GM13977 (cell line): ENCODE results near the gene CST9L.

Experiments used
- DNase-seq: peaks from one replicate; pipeline ENCODE4 v3.0.0; 2012; ENCODE audit warnings: low spot score
- in situ Hi-C: fragments of 300-500 bp; cut with MboI; formaldehyde crosslinking; loops from one replicate; pipeline ENCODE4 v1.12.0; 2022; ENCODE audit warnings: low sequenced_read_pairs, low pct_unique_long_range_greater_than_20kb, mixed read lengths, inconsistent platforms; ENCODE audit not compliant: unreplicated experiment
- TF ChIP-seq, protein P1 (sequence below): IDR thresholded peaks from 2 replicates; pipeline ENCODE4 v1.5.1; 2012; ENCODE audit warnings: mild to moderate bottlenecking, control low read depth; ENCODE audit not compliant: insufficient read depth; ENCODE audit errors: extremely low read depth, missing control alignments

The CST9L gene

DNA sequence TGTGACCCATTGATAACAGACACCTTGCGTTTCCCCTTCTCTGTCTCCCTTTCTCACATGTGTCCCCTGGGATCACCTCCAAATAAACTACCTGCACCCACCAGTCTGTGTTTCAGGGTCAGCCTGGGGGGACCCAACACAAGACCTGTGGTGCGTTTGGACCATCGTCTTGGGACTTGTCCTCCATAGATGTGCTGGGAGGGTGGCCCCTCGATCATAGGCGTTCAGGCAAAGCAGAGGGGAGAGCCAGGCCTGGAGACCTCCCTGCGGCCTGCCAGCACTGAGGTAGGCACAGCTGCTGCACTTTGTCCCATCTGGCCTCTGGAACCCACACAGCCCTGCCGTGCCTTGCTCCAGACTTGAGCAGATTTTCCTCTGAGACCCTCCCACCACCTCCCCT lies 19.3 kb upstream of the CST9L start:
- TF ChIP-seq, protein P1, sequence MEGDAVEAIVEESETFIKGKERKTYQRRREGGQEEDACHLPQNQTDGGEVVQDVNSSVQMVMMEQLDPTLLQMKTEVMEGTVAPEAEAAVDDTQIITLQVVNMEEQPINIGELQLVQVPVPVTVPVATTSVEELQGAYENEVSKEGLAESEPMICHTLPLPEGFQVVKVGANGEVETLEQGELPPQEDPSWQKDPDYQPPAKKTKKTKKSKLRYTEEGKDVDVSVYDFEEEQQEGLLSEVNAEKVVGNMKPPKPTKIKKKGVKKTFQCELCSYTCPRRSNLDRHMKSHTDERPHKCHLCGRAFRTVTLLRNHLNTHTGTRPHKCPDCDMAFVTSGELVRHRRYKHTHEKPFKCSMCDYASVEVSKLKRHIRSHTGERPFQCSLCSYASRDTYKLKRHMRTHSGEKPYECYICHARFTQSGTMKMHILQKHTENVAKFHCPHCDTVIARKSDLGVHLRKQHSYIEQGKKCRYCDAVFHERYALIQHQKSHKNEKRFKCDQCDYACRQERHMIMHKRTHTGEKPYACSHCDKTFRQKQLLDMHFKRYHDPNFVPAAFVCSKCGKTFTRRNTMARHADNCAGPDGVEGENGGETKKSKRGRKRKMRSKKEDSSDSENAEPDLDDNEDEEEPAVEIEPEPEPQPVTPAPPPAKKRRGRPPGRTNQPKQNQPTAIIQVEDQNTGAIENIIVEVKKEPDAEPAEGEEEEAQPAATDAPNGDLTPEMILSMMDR: no peak
- DNase-seq: no peak
- in situ Hi-C loops: no loop called here

GRCh38 chr20:23586735-23587525 lies 18.6 kb upstream of the CST9L start:
- DNase-seq: no peak
- TF ChIP-seq, protein P1: no peak
- in situ Hi-C loops: no loop called here

DNA sequence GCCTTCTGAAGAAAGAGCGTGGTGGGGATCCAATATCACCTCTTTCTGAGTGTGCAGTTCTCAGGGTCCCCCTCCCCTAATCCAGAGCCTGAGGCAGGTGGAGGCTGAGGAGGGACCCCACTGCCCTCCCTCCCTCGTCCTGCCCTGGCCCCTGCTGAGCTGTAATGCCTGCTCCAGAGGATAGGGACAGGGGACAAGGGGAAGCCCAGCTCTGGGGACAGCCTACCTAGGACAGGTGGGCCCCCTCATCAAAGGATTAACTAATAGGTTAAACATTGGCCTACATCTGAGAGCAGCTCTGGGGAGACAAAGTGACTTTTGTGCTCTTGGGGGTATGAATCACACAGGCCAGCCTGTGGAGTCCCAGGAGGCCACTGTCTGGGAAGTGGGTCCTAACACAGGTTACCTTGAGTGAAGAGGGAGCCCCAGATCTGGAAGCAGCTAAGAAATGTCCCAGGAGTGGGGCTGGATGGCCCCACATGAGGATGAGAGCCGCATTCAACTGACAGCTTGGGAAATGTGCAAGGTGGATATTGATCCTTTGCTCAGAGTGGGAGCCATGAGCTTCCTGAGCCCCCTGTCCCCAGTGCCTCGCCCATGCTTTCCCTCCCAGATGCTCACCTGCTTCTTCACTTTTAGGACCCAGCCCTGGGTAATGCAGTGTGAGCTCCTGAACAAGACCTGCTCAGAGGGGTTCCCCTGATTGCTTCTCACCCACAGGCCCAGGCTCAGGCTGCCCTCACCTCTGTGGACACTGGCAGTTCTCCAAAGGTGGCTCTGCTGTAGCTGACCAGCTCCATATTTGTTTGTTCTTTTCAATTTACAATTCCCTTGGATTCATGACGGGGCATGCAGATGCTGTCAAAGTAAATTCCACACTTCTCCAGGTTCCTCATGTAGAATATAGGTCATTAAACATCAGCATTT lies 17.8 kb upstream of the CST9L start:
- DNase-seq: no peak
- in situ Hi-C loops: no loop called here
- TF ChIP-seq, protein P1: no peak

GRCh38 chr20:23585449-23585807 lies 17.1 kb upstream of the CST9L start:
- DNase-seq: no peak
- TF ChIP-seq, protein P1: no peak
- in situ Hi-C loops: no loop called here

DNA sequence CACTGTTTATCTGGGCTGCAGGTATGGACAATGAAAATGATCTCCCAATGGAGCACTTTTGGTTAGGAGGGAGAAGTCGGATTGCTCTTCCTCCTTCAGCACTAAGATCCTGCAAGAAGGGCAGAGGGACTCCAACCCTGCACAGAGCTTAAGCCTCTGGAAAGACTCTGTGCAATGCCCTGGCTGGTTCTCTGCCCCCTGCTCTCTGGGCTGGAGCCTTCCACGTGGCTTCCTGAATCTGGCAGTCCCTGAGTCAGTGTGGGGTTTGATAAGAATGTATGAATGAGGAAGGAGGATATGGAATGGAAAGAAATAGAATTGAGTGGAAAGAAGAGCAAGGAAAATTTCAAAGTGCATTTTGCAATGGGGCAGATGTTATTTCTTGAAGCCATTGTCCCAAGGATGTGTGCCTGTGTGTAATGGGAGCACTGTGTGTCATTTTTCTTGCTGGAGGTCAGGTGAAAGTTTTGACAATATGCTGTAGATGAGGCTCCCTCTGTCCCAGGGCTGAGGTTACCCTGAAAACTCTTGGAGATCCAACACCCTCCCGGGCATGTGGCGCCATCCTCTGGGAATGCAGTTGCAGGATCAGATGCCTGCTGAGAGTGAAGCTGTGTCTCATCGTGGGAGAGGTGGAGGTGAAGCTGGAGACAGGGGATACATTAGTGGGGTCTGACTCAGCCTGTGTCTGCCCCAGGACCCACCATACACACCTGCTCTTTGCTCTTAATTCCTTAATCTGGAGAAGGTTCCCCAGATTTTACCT lies 16.3 kb upstream of the CST9L start:
- in situ Hi-C loops: no loop called here
- DNase-seq: no peak
- TF ChIP-seq, protein P1: no peak

DNA sequence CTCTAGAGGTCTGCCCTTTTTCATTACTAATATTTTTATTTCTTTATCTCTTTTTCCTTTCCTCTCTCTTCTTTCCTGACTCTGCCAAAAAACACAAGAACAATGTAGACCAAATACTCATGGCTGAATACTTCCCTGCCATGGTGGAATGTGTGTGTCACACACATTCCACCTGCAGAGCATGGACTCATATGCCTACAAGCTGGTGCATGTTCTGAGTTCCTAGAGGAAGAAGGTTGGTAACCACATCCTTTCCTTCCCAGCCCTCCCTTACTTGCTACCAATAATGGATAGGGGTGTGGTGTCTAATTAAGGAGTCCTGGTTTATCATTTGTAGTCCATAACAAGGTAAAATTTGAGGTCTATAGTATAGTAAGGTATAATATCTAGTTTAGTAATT lies 15.2 kb upstream of the CST9L start:
- DNase-seq: no peak
- in situ Hi-C loops: no loop called here
- TF ChIP-seq, protein P1: no peak
